GM23248 (cell line): ENCODE results near the gene CPNE2. TPM values are rescaled to one million over a fixed set of nuclear protein-coding genes. Genes with fewer than 3 reads are reported as not detected.

ENCODE experiments used
- DNase-seq: peaks from one replicate; pipeline ENCODE4 v3.0.0-alpha.2; 2015
- H2AFZ ChIP-seq: fragments of 200-600 bp; sonication (generic); 2 replicates; pipeline ENCODE4 v1.6.1; 2016; ENCODE audit warnings: antibody characterized with exemption
- H3F3A ChIP-seq: fragments of 200-600 bp; sonication (generic); 2 replicates; pipeline ENCODE4 v1.6.1; 2016; ENCODE audit warnings: mild to moderate bottlenecking, antibody characterized with exemption, mixed run types; ENCODE audit not compliant: insufficient read depth
- H3K27ac ChIP-seq: fragments of 200-600 bp; sonication (generic); 2 replicates; pipeline ENCODE4 v1.5.1; 2016; ENCODE audit warnings: mild to moderate bottlenecking
- H3K27me3 ChIP-seq: fragments of 200-600 bp; sonication (generic); replicated peaks from 2 replicates; pipeline ENCODE4 v1.6.1; 2016; ENCODE audit warnings: mild to moderate bottlenecking; ENCODE audit not compliant: insufficient read depth
- H3K36me3 ChIP-seq: fragments of 200-600 bp; sonication (generic); 2 replicates; pipeline ENCODE4 v1.6.1; 2016; ENCODE audit warnings: low read depth, mild to moderate bottlenecking
- H3K4me1 ChIP-seq: fragments of 200-600 bp; sonication (generic); 2 replicates; pipeline ENCODE4 v1.6.1; 2016; ENCODE audit warnings: mild to moderate bottlenecking; ENCODE audit not compliant: insufficient read depth
- H3K4me2 ChIP-seq: fragments of 200-600 bp; sonication (generic); one replicate; pipeline ENCODE4 v1.6.1; 2016; ENCODE audit warnings: mild to moderate bottlenecking; ENCODE audit not compliant: unreplicated experiment
- H3K4me3 ChIP-seq: fragments of 200-600 bp; sonication (generic); 2 replicates; pipeline ENCODE4 v1.5.1; 2016; ENCODE audit warnings: mild to moderate bottlenecking
- H3K79me2 ChIP-seq: fragments of 200-600 bp; sonication (generic); 2 replicates; pipeline ENCODE4 v1.6.1; 2016; ENCODE audit warnings: mild to moderate bottlenecking; ENCODE audit not compliant: insufficient read depth
- H3K9ac ChIP-seq: fragments of 200-600 bp; sonication (generic); 2 replicates; pipeline ENCODE4 v1.6.1; 2016; ENCODE audit warnings: mild to moderate bottlenecking
- H3K9me2 ChIP-seq: fragments of 200-600 bp; sonication (generic); 2 replicates; pipeline ENCODE4 v1.6.1; 2016; ENCODE audit warnings: mixed run types, mild to moderate bottlenecking, moderate library complexity; ENCODE audit not compliant: insufficient read depth
- H3K9me3 ChIP-seq: fragments of 200-600 bp; sonication (generic); one replicate; pipeline ENCODE4 v1.6.1; 2017; ENCODE audit warnings: low read depth
- H4K20me1 ChIP-seq: fragments of 200-600 bp; sonication (generic); 2 replicates; pipeline ENCODE4 v1.6.0; 2016; ENCODE audit not compliant: insufficient read depth
- EZH2 ChIP-seq: fragments of 200-600 bp; sonication (generic); IDR thresholded peaks from 2 replicates; pipeline ENCODE4 v1.6.1; 2018; ENCODE audit warnings: antibody characterized with exemption, mild to moderate bottlenecking; ENCODE audit not compliant: insufficient read depth, poor library complexity, severe bottlenecking
- EZH2phosphoT487 ChIP-seq: fragments of 200-600 bp; sonication (generic); IDR thresholded peaks from 2 replicates; pipeline ENCODE4 v1.6.1; 2018; ENCODE audit warnings: antibody characterized with exemption, moderate library complexity, mild to moderate bottlenecking, low read depth; ENCODE audit not compliant: insufficient read depth
- WGBS, 2 experiments: methylation state at CpG; one replicate each; pipeline ENCODE4 v1.1.6; 2015 to 2017; ENCODE audit warnings: low lambda C conversion rate in 2 of 2, low coverage in 1 of 2; ENCODE audit errors: missing lambda C conversion rate in 2 of 2; 5-methylcytosine and 5-hydroxymethylcytosine counted together
- in situ Hi-C: fragments of 300-500 bp; cut with MboI; formaldehyde crosslinking; loops from 2 replicates; pipeline ENCODE4 v1.15.0; 2020
- polyA plus RNA-seq: library from polyadenylated mRNA; unstranded; fragments of >200 nt; fragmentation: Nextera tagmentation; extraction: Ambion mirVana; gene quantifications from 2 replicates; pipeline ENCODE4 v1.2.1, GENCODE V29; 2016
- total RNA-seq: library from RNA; depleted of rRNA; stranded (reverse); fragments of >200 nt; shearing (Covaris generic); gene quantifications from 2 replicates; pipeline ENCODE4 v1.2.3, GENCODE V29; 2014

CPNE2 gene
- total and polyA plus RNA-seq, 2 experiments from 2014 or later = 9.0 to 13.9 TPM

GRCh38 chr16:57146735-57147134, 54.4 kb downstream of the CPNE2 start:
- H3K4me1 ChIP-seq = peaks cover 13% of the 10 kb centered on the region
- in situ Hi-C loops = no loop called here
- H3K9me3 ChIP-seq = no peaks in the 10 kb centered on the region
- H3K27me3 ChIP-seq = no peaks in the 10 kb centered on the region
- H4K20me1 ChIP-seq = no peaks in the 10 kb centered on the region
- no peak overlapping the region for H3K4me3 ChIP-seq
- peaks cover 14% of the 10 kb centered on the region for H3F3A ChIP-seq
- no peaks in the 10 kb centered on the region for H3K36me3 ChIP-seq
- H2AFZ ChIP-seq = no peak overlapping the region
- H3K79me2 ChIP-seq = no peaks in the 10 kb centered on the region
- no peak overlapping the region for H3K9ac ChIP-seq
- WGBS, 2 experiments = 99 to 100% methylated on average over 5 of the region's 5 CpGs
- DNase-seq = peak; percentile 24
- no peak overlapping the region for H3K27ac ChIP-seq
- TF ChIP-seq EZH2phosphoT487 (no peak), EZH2 (no peak)
- H3K4me2 ChIP-seq = no peak overlapping the region
- H3K9me2 ChIP-seq = no peaks in the 10 kb centered on the region

- Histone ChIP-seq H3K27me3 (no peaks in the 10 kb centered on the region), H2AFZ (peak overlapping the region; percentile 17; the same call in 1 of the 2 replicates), H3K9me3 (no peaks in the 10 kb centered on the region), H3K79me2 (no peaks in the 10 kb centered on the region), H3K4me1 (peaks cover 13% of the 10 kb centered on the region), H4K20me1 (no peaks in the 10 kb centered on the region), H3K36me3 (no peaks in the 10 kb centered on the region), H3F3A (peaks cover 14% of the 10 kb centered on the region), H3K9me2 (no peaks in the 10 kb centered on the region), H3K27ac (peak overlapping the region; percentile 75), H3K9ac (peak overlapping the region; percentile 47), H3K4me2 (peak overlapping the region; percentile 30), H3K4me3 (peak overlapping the region; percentile 14; the same call in 1 of the 2 replicates)
- TF ChIP-seq EZH2phosphoT487 (no peak), EZH2 (no peak)
- in situ Hi-C loops = no loop called here
- DNase-seq = peak; percentile 75
- 7% methylated on average over 13 to 14 of the region's 14 CpGs for WGBS, 2 experiments
These were observed 55.2 kb downstream of the CPNE2 start for GRCh38 chr16:57147381-57148221.

- H3K4me2 ChIP-seq = peak overlapping the region; percentile 30
- DNase-seq = no peak
- H3K9me3 ChIP-seq = no peaks in the 10 kb centered on the region
- TF ChIP-seq EZH2phosphoT487 (no peak), EZH2 (no peak)
- peaks cover 8% of the 10 kb centered on the region; the same call in 1 of the 2 replicates for H3K36me3 ChIP-seq
- no peak overlapping the region for H3K4me3 ChIP-seq
- 96 to 98% methylated on average over 6 of the region's 6 CpGs for WGBS, 2 experiments
- H3K9me2 ChIP-seq = no peaks in the 10 kb centered on the region
- no peak overlapping the region for H2AFZ ChIP-seq
- H3K9ac ChIP-seq = peak overlapping the region; percentile 47; the same call in 1 of the 2 replicates
- H3K27me3 ChIP-seq = no peaks in the 10 kb centered on the region
- peaks cover 14% of the 10 kb centered on the region for H3F3A ChIP-seq
- H3K79me2 ChIP-seq = no peaks in the 10 kb centered on the region
- H3K27ac ChIP-seq = peak overlapping the region; percentile 75
- no peaks in the 10 kb centered on the region for H4K20me1 ChIP-seq
- peaks cover 13% of the 10 kb centered on the region for H3K4me1 ChIP-seq
- in situ Hi-C loops = no loop called here
These were observed 56.1 kb downstream of the CPNE2 start for GRCh38 chr16:57148481-57148880.

GRCh38 chr16:57149391-57149790, 57.0 kb downstream of the CPNE2 start:
- Histone ChIP-seq H3K27me3 (no peaks in the 10 kb centered on the region), H3K4me3 (no peak overlapping the region), H3K4me2 (no peak overlapping the region), H3K36me3 (peaks cover 17% of the 10 kb centered on the region; the same call in 1 of the 2 replicates), H3K4me1 (peaks cover 13% of the 10 kb centered on the region), H3K79me2 (no peaks in the 10 kb centered on the region), H3K27ac (no peak overlapping the region), H2AFZ (no peak overlapping the region), H4K20me1 (no peaks in the 10 kb centered on the region), H3K9me2 (no peaks in the 10 kb centered on the region), H3K9ac (no peak overlapping the region), H3F3A (peaks cover 14% of the 10 kb centered on the region), H3K9me3 (no peaks in the 10 kb centered on the region)
- TF ChIP-seq EZH2phosphoT487 (no peak), EZH2 (no peak)
- no peak for DNase-seq
- in situ Hi-C loops = no loop called here
- WGBS, 2 experiments = 93 to 94% methylated on average over 10 of the region's 10 CpGs
